Transverse colon (tissue), 4 donors: ENCODE data around the gene COA5. TPM values are rescaled to one million over a fixed set of nuclear protein-coding genes. Genes with fewer than 3 reads are reported as not detected.
"Not testable (repeated sequence)": the region's sequence is repeated elsewhere in the genome, so short reads cannot be mapped to it uniquely, and the experiment has no call there.

Experiments
- DNase-seq: peaks from one replicate; pipeline ENCODE4 v3.0.0-alpha.2; 2019
- H3K27ac ChIP-seq, 4 donors: fragments of 200-600 bp; sonication (generic); 2 replicates each; pipeline ENCODE4 v1.5.1; 2016 to 2018; ENCODE audit warnings: inconsistent platforms in 4 of 4
- H3K27me3 ChIP-seq: fragments of 200-600 bp; sonication (generic); 2 replicates; pipeline ENCODE4 v1.5.1; 2017; ENCODE audit warnings: inconsistent platforms
- H3K36me3 ChIP-seq, 4 donors: fragments of 200-600 bp; sonication (generic); 2 replicates each; pipeline ENCODE4 v1.5.1; 2017 to 2019; ENCODE audit warnings: inconsistent platforms in 4 of 4
- H3K4me1 ChIP-seq, 4 donors: fragments of 200-600 bp; sonication (generic); 2 replicates each; pipeline ENCODE4 v1.5.1; 2017 to 2020; ENCODE audit warnings: inconsistent platforms in 4 of 4
- H3K4me3 ChIP-seq, 4 donors: fragments of 200-600 bp; sonication (generic); 1 replicate in 1 of 4; 2 replicates in 3 of 4; pipeline versions ENCODE4 v1.5.1 to v1.6.1; 2017 to 2019; ENCODE audit warnings: inconsistent platforms in 4 of 4
- H3K9me3 ChIP-seq, 2 donors: fragments of 200-600 bp; sonication (generic); 2 replicates each; pipeline ENCODE4 v1.5.1; 2017 to 2019; ENCODE audit warnings: inconsistent platforms in 2 of 2
- EP300 ChIP-seq: sonication (generic); formaldehyde crosslinking; IDR thresholded peaks from one replicate; pipeline ENCODE4 v1.6.1; 2017; ENCODE audit warnings: antibody characterized with exemption, low read depth
- POLR2A ChIP-seq: fragments of 450-650 bp; IDR thresholded peaks from one replicate; pipeline ENCODE4 v1.6.1; 2016; ENCODE audit warnings: antibody characterized with exemption, mild to moderate bottlenecking, moderate library complexity
- POLR2AphosphoS5 ChIP-seq, 3 donors: sonication (generic); formaldehyde crosslinking; IDR thresholded peaks; one replicate each; pipeline ENCODE4 v1.6.1; 2016; ENCODE audit warnings: antibody characterized with exemption in 3 of 3
- WGBS, 2 donors: methylation state at CpG; one replicate each; pipeline ENCODE4 v1.1.5; 2018; ENCODE audit warnings: low coverage in 1 of 2; 5-methylcytosine and 5-hydroxymethylcytosine counted together
- in situ Hi-C, 4 donors: fragments of 200-750 bp; cut with MboI; loops; one replicate each; pipeline versions ENCODE4 v1.15.0 to v1.15.1; 2017; ENCODE audit warnings: low sequenced_read_pairs in 3 of 4, low pct_ligation_motif_present in 1 of 4, low pct_unique_long_range_greater_than_20kb in 1 of 4
- intact Hi-C: fragments of 100-400 bp; cut with DNase I; formaldehyde crosslinking; loops from one replicate; pipeline ENCODE4 v1.15.1; 2023; ENCODE audit warnings: low total_unique reads
- total RNA-seq, 4 donors: library from RNA; depleted of rRNA; stranded (reverse); fragments of >200 nt; gene quantifications; one replicate each; pipeline ENCODE4 v1.1.0, GENCODE V29; 2016
- TF ChIP-seq, protein P1 (sequence below), 5 experiments: fragments of 200-600 bp in 3 of 5; fragments of 450-650 bp in 2 of 5; sonication (generic) in 3 of 5; IDR thresholded peaks; 1 replicate in 2 of 5; 2 replicates in 3 of 5; pipeline ENCODE4 v1.5.1; 2016 to 2017; ENCODE audit warnings: antibody characterized with exemption in 5 of 5, inconsistent platforms in 3 of 5, mild to moderate bottlenecking in 2 of 5, moderate library complexity in 1 of 5

The COA5 gene
- total RNA-seq, 4 donors from 2014 or later, result 4.5 to 36.2 (median 23.2) TPM

DNA sequence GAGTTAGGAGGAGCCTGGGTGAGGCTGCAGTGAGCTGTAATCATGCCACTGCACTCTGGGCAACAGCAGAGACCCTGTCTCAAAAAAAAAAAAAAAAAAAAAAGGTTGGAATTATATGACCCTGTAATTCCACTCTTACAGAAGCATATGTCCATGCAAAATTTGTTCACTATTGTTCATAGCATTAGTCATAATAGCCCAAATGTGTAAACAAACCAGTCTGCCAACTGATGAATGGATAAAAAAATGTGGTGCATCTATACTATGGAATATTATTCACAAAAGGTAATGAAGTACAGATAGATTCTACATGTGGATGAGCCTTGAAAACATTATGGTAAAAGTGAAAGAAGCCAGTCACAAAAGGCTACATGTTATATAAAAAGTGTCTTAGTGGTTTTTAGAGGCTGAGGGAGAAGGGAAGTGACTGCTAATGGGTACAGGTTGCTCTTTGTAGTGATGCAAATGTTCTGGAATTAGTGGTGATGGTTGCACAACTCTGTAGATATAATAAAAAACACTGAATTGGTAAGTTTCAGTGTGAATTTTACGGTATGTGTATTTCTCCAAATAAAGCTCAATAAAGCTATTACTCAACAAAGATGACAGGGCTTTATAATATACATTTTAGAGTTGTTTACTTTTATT, 9.4 kb downstream of the COA5 start:
- H3K4me3 ChIP-seq, result no peak overlapping the region
- no peaks in the 10 kb centered on the region for H3K27me3 ChIP-seq
- no peak for DNase-seq
- H3K36me3 ChIP-seq, result peaks cover 0 to 40% (median 9%) of the 10 kb centered on the region in 4 donors
- no peaks in the 10 kb centered on the region for H3K9me3 ChIP-seq
- in situ Hi-C loops, result loop anchor here in 2 of 4 donors (10.0 to 25.0 kb wide), 2 partner anchors 184 to 187 kb away; no protein-coding TSS in a partner anchor
- WGBS, 2 donors, result 74 to 80% methylated on average over 1 of the region's 1 CpG
- H3K27ac ChIP-seq, result no peak overlapping the region
- TF ChIP-seq EP300 (no peak), POLR2AphosphoS5 (IDR thresholded peaks at IDR 0.05) (no peak), POLR2A (no peak)
- TF ChIP-seq, protein P1, sequence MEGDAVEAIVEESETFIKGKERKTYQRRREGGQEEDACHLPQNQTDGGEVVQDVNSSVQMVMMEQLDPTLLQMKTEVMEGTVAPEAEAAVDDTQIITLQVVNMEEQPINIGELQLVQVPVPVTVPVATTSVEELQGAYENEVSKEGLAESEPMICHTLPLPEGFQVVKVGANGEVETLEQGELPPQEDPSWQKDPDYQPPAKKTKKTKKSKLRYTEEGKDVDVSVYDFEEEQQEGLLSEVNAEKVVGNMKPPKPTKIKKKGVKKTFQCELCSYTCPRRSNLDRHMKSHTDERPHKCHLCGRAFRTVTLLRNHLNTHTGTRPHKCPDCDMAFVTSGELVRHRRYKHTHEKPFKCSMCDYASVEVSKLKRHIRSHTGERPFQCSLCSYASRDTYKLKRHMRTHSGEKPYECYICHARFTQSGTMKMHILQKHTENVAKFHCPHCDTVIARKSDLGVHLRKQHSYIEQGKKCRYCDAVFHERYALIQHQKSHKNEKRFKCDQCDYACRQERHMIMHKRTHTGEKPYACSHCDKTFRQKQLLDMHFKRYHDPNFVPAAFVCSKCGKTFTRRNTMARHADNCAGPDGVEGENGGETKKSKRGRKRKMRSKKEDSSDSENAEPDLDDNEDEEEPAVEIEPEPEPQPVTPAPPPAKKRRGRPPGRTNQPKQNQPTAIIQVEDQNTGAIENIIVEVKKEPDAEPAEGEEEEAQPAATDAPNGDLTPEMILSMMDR (IDR thresholded peaks at IDR 0.05), result no peak
- intact Hi-C loops, result no loop called here
- H3K4me1 ChIP-seq, result no peaks in the 10 kb centered on the region

DNA sequence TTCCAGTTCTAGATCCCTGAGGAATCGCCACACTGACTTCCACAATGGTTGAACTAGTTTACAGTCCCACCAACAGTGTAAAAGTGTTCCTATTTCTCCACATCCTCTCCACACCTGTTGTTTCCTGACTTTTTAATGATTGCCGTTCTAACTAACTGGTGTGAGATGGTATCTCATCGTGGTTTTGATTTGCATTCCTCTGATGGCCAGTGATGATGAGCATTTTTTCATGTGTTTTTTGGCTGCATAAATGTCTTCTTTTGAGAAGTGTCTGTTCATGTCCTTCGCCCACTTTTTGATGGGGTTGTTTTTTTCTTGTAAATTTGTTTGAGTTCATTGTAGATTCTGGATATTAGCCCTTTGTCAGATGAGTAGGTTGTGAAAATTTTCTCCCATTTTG, 13.6 kb downstream of the COA5 start:
- H3K9me3 ChIP-seq, H3K27me3 ChIP-seq, H3K27ac ChIP-seq, H3K4me1 ChIP-seq, DNase-seq, H3K4me3 ChIP-seq, intact Hi-C loops: not testable (repeated sequence)
- in situ Hi-C loops, result loop anchor here in 2 of 4 donors (10.0 to 25.0 kb wide), 2 partner anchors 180 to 182 kb away; no protein-coding TSS in a partner anchor
- WGBS, 2 donors, result 88 to 93% methylated on average over 2 to 4 of the region's 4 CpGs
- peaks cover 0 to 24% (median 7%) of the 10 kb centered on the region in 4 donors for H3K36me3 ChIP-seq

DNA sequence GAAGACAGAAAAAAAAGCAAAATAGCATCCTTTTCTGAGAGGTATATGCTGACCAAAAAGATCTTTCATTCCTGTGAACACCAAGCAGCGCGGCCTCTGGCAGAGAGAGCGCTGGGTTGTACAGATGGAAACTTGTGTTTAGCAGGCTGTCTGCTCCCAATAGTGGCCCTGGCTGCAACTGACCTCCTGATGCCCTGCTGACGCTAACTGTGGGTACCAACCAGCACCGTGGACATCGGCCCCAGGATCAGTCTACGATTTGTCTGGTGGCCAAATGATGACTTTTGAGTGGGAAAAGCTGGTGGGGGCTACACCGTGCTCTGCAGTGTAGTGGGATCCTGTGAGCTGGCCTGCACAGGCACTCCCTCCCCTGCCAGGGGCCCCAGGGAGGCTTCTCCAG, 15.7 kb downstream of the COA5 start:
- Histone ChIP-seq H3K27me3 (no peaks in the 10 kb centered on the region), H3K36me3 (peaks cover 0 to 7% (median 2%) of the 10 kb centered on the region in 4 donors), H3K4me3 (no peak overlapping the region), H3K27ac (no peak overlapping the region), H3K9me3 (no peaks in the 10 kb centered on the region), H3K4me1 (no peaks in the 10 kb centered on the region)
- no peak for DNase-seq
- in situ Hi-C loops, result loop anchor here in 2 of 4 donors (10.0 to 25.0 kb wide), 2 partner anchors 178 to 180 kb away; no protein-coding TSS in a partner anchor
- intact Hi-C loops, result no loop called here
- TF ChIP-seq, protein P1 (IDR thresholded peaks at IDR 0.05), result no peak
- TF ChIP-seq EP300, result no peak
- no peak for TF ChIP-seq POLR2A
- no peak for TF ChIP-seq POLR2AphosphoS5 (IDR thresholded peaks at IDR 0.05)
- 93 to 99% methylated on average over 5 to 8 of the region's 8 CpGs for WGBS, 2 donors

DNA sequence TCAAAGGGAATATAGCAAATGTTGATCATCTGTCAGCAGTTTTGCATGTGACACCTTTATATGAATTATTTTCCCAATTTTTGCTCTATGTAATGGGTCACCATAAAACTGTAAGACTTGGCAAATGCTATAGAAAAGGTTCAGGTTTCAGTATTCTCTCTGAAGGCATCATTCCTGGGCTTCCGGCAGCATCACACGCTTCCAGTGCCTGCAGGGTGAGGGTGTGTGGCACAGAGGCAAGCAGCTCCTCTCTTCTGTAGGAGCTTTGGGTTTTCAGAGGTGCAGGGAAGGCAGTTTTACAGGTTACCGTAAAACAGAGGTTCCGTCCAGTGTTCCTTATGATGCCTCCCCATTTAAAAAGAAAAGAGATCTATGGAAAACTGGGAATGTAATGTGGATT, 18.8 kb downstream of the COA5 start:
- H3K36me3 ChIP-seq, result no peaks in the 10 kb centered on the region
- TF ChIP-seq EP300, result no peak
- no peak for TF ChIP-seq POLR2A
- TF ChIP-seq, protein P1 (IDR thresholded peaks at IDR 0.05), result no peak
- TF ChIP-seq POLR2AphosphoS5 (IDR thresholded peaks at IDR 0.05), result no peak
- DNase-seq, result no peak
- in situ Hi-C loops (loop anchor here in 1 of 4 donors (25.0 kb wide), 1 partner anchor 177 kb away; no protein-coding TSS in a partner anchor), intact Hi-C loops (no loop called here)
- peaks cover 0 to 3% (median 2%) of the 10 kb centered on the region in 4 donors for H3K4me1 ChIP-seq
- H3K27me3 ChIP-seq, result no peaks in the 10 kb centered on the region
- no peak overlapping the region for H3K27ac ChIP-seq
- H3K9me3 ChIP-seq, result no peaks in the 10 kb centered on the region
- WGBS, 2 donors, result 96 to 97% methylated on average over 4 of the region's 4 CpGs
- H3K4me3 ChIP-seq, result no peak overlapping the region
